Trophoblast cell (in vitro differentiated cells and primary cell): ENCODE data around the gene ZNF444.
"Not testable (repeated sequence)": the region's sequence is repeated elsewhere in the genome, so short reads cannot be mapped to it uniquely, and the experiment has no call there.

Experiments used
- DNase-seq, 2 donors: peaks; one replicate each; pipeline ENCODE4 v3.0.0-alpha.2; 2016
- H2AFZ ChIP-seq: 2 replicates; pipeline ENCODE4 v1.6.1; 2013; ENCODE audit warnings: low read length, moderate library complexity, mild to moderate bottlenecking; ENCODE audit not compliant: insufficient read depth, poor library complexity
- H2AK5ac ChIP-seq: 2 replicates; pipeline ENCODE4 v1.6.1; 2013; ENCODE audit warnings: mild to moderate bottlenecking, low read length
- H2BK120ac ChIP-seq: 2 replicates; pipeline ENCODE4 v1.6.1; 2013; ENCODE audit warnings: low read length, mild to moderate bottlenecking, moderate library complexity; ENCODE audit not compliant: insufficient read depth, poor library complexity
- H2BK12ac ChIP-seq: 2 replicates; pipeline ENCODE4 v1.6.1; 2013; ENCODE audit warnings: mild to moderate bottlenecking, low read length, moderate library complexity
- H2BK5ac ChIP-seq: 2 replicates; pipeline ENCODE4 v1.6.1; 2013; ENCODE audit warnings: low read length, low read depth, moderate library complexity, mild to moderate bottlenecking; ENCODE audit not compliant: poor library complexity
- H3K14ac ChIP-seq: 2 replicates; pipeline ENCODE4 v1.6.1; 2013; ENCODE audit warnings: mild to moderate bottlenecking, low read length
- H3K18ac ChIP-seq: 2 replicates; pipeline ENCODE4 v1.6.1; 2013; ENCODE audit warnings: mild to moderate bottlenecking, low read length
- H3K23ac ChIP-seq: 2 replicates; pipeline ENCODE4 v1.6.1; 2013; ENCODE audit warnings: low read length
- H3K27ac ChIP-seq: 2 replicates; pipeline ENCODE4 v1.5.1; 2013; ENCODE audit warnings: low read depth, mild to moderate bottlenecking, inconsistent platforms, low read length, moderate library complexity
- H3K27me3 ChIP-seq: 2 replicates; pipeline ENCODE4 v1.6.1; 2013; ENCODE audit warnings: inconsistent platforms, mild to moderate bottlenecking, low read length, moderate library complexity; ENCODE audit not compliant: insufficient read depth
- H3K36me3 ChIP-seq, 2 experiments: 1 replicate in 1 of 2; 2 replicates in 1 of 2; pipeline ENCODE4 v1.6.1; 2013; ENCODE audit warnings: low read length in 2 of 2, mild to moderate bottlenecking in 2 of 2, moderate library complexity in 1 of 2; ENCODE audit not compliant: insufficient read depth in 2 of 2, control insufficient read depth in 1 of 2
- H3K4ac ChIP-seq: 2 replicates; pipeline ENCODE4 v1.6.1; 2013; ENCODE audit warnings: low read depth, mild to moderate bottlenecking, low read length, moderate library complexity
- H3K4me1 ChIP-seq, 2 experiments: 1 replicate in 1 of 2; 2 replicates in 1 of 2; pipeline ENCODE4 v1.6.1; 2013; ENCODE audit warnings: low read length in 2 of 2, mild to moderate bottlenecking in 2 of 2, moderate library complexity in 1 of 2; ENCODE audit not compliant: insufficient read depth in 2 of 2, control insufficient read depth in 1 of 2
- H3K4me2 ChIP-seq: 2 replicates; pipeline ENCODE4 v1.6.1; 2013; ENCODE audit warnings: inconsistent platforms, mild to moderate bottlenecking, low read length, moderate library complexity
- H3K4me3 ChIP-seq: 2 replicates; pipeline ENCODE4 v1.5.1; 2013; ENCODE audit warnings: mild to moderate bottlenecking, low read depth, low read length, inconsistent platforms
- H3K79me1 ChIP-seq: one replicate; pipeline ENCODE4 v1.6.1; 2013; ENCODE audit warnings: low read length
- H3K79me2 ChIP-seq: 2 replicates; pipeline ENCODE4 v1.6.1; 2013; ENCODE audit warnings: low read length, mild to moderate bottlenecking; ENCODE audit not compliant: control insufficient read depth, insufficient read depth, poor library complexity
- H3K9ac ChIP-seq: 2 replicates; pipeline ENCODE4 v1.6.1; 2013; ENCODE audit warnings: mild to moderate bottlenecking, low read length
- H3K9me3 ChIP-seq: 2 replicates; pipeline ENCODE4 v1.6.1; 2013; ENCODE audit warnings: low read depth, mild to moderate bottlenecking, control low read depth, inconsistent platforms, low read length; ENCODE audit not compliant: insufficient read depth
- H4K12ac ChIP-seq: 2 replicates; pipeline ENCODE4 v1.6.1; 2013; ENCODE audit warnings: low read depth, mild to moderate bottlenecking, low read length, moderate library complexity
- H4K8ac ChIP-seq: 2 replicates; pipeline ENCODE4 v1.6.1; 2013; ENCODE audit warnings: low read depth, mild to moderate bottlenecking, low read length, moderate library complexity
- H4K91ac ChIP-seq: one replicate; pipeline ENCODE4 v1.6.1; 2013; ENCODE audit warnings: low read depth, mild to moderate bottlenecking, low read length, moderate library complexity
- WGBS: extraction: QIAGEN DNeasy Blood & Tissue Kit; methylation state at CpG from one replicate; pipeline ENCODE4 v1.1.7; 2013; ENCODE audit warnings: missing lambda C conversion rate; ENCODE audit not compliant: insufficient read length, insufficient coverage; ENCODE audit errors: extremely low coverage; 5-methylcytosine and 5-hydroxymethylcytosine counted together

ZNF444 gene

GRCh38 chr19:56176310-56176709 lies 35.2 kb downstream of the ZNF444 start:
- no CpG with 5 or more reads among the region's 11 CpGs for whole genome bisulfite sequencing
- H3K79me2 ChIP-seq, H3K18ac ChIP-seq, H3K9me3 ChIP-seq, H3K23ac ChIP-seq, H2AK5ac ChIP-seq, H3K36me3 ChIP-seq, H2BK120ac ChIP-seq, H3K79me1 ChIP-seq, H2BK12ac ChIP-seq, H4K12ac ChIP-seq, H3K14ac ChIP-seq, H3K9ac ChIP-seq, H3K4me3 ChIP-seq, DNase-seq, H4K8ac ChIP-seq, H4K91ac ChIP-seq, H2BK5ac ChIP-seq, H3K4ac ChIP-seq, H3K4me1 ChIP-seq, H3K27me3 ChIP-seq, H3K27ac ChIP-seq, H2AFZ ChIP-seq, H3K4me2 ChIP-seq: not testable (repeated sequence)

- Histone ChIP-seq H2AK5ac (no peak overlapping the region), H2BK120ac (no peak overlapping the region), H3K4me2 (no peak overlapping the region), H3K4ac (no peak overlapping the region), H2AFZ (no peak overlapping the region), H3K14ac (no peak overlapping the region), H2BK12ac (no peak overlapping the region), H3K79me2 (no peaks in the 10 kb centered on the region), H3K9me3 (no peaks in the 10 kb centered on the region), H3K9ac (no peak overlapping the region), H3K18ac (no peak overlapping the region), H3K4me3 (no peak overlapping the region), H4K8ac (no peak overlapping the region), H3K27me3 (no peaks in the 10 kb centered on the region), H3K23ac (no peak overlapping the region), H4K91ac (no peak overlapping the region), H3K4me1 (no peaks in the 10 kb centered on the region), H3K36me3 (no peaks in the 10 kb centered on the region), H3K27ac (no peak overlapping the region), H3K79me1 (no peaks in the 10 kb centered on the region), H2BK5ac (no peak overlapping the region), H4K12ac (no peak overlapping the region)
- WGBS = no CpG with 5 or more reads among the region's 18 CpGs
- DNase-seq = no peak
These were observed 35.8 kb downstream of the ZNF444 start for GRCh38 chr19:56176881-56177280.

DNA sequence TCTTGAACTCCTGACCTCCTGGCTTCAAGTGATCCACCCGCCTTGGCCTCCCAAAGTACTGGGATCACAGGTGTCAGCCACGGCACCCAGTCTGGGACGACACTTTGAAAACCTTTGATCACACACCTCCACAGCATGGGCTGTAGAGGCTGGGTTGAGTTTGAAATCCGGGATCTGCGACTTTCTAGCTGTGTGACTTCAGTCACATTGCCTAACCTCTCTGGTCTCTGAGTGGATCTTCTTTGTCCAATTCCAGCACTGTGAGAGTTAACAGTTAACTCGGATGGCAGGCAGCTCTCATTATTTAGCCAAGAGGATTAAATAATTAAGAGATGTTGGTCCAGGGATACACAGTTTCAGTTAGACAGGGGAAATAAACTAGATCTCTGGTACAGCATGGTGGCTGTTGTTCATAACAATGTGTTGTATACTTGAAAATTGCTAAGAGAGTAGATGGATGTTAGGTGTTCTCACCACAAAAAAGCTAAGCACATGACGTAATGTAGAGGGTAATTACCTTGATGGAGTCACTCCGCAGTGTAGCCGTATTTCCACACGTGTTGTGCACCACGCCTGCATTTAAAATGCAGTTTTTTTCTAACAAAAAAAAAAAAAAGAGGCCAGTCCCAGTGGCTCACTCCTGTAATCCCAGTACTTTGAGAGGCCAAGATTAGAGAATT lies 36.6 kb downstream of the ZNF444 start:
- Histone ChIP-seq H4K91ac (no peak overlapping the region), H4K12ac (no peak overlapping the region), H2BK5ac (no peak overlapping the region), H3K79me1 (no peaks in the 10 kb centered on the region), H3K27ac (no peak overlapping the region), H2BK12ac (no peak overlapping the region), H3K27me3 (no peaks in the 10 kb centered on the region), H3K4me2 (no peak overlapping the region), H3K79me2 (no peaks in the 10 kb centered on the region), H2AFZ (no peak overlapping the region), H3K4me1 (no peaks in the 10 kb centered on the region), H2AK5ac (no peak overlapping the region), H3K4me3 (no peak overlapping the region), H3K14ac (no peak overlapping the region), H2BK120ac (no peak overlapping the region), H3K9ac (no peak overlapping the region), H4K8ac (no peak overlapping the region), H3K4ac (no peak overlapping the region), H3K23ac (no peak overlapping the region), H3K9me3 (no peaks in the 10 kb centered on the region), H3K18ac (no peak overlapping the region), H3K36me3 (no peaks in the 10 kb centered on the region)
- DNase-seq = no peak
- no CpG with 5 or more reads among the region's 11 CpGs for WGBS

DNA sequence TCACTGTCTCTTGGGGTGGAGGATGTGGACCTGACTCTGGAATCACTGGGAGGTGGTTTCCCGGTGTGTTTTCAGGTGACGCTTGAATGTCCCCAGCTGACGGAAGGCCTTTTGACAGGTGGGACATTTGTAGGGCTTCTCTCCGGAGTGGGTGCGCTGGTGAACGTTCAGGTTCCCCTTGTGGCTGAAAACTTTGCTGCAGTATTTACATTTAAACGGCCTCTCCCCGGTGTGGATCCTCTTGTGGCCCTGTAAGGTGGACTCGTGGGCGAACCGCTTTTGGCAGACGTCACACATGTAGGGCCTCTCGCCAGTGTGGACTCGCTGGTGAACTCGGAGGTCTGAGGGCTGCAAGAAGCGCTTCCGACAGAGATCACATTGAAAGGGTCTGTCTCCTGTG lies 48.7 kb downstream of the ZNF444 start:
- no peak for DNase-seq
- H3K4ac ChIP-seq = no peak overlapping the region
- no peak overlapping the region for H3K4me3 ChIP-seq
- H3K14ac ChIP-seq = no peak overlapping the region
- H4K8ac ChIP-seq = no peak overlapping the region
- H3K9ac ChIP-seq = no peak overlapping the region
- H3K23ac ChIP-seq = no peak overlapping the region
- H2BK12ac ChIP-seq = no peak overlapping the region
- H4K12ac ChIP-seq = no peak overlapping the region
- no peaks in the 10 kb centered on the region for H3K4me1 ChIP-seq
- H3K79me2 ChIP-seq = no peaks in the 10 kb centered on the region
- no CpG with 5 or more reads among the region's 17 CpGs for WGBS
- no peaks in the 10 kb centered on the region for H3K36me3 ChIP-seq
- H2AFZ ChIP-seq = no peak overlapping the region
- no peak overlapping the region for H3K18ac ChIP-seq
- no peak overlapping the region for H4K91ac ChIP-seq
- H3K4me2 ChIP-seq = no peak overlapping the region
- no peaks in the 10 kb centered on the region for H3K27me3 ChIP-seq
- H3K27ac ChIP-seq = no peak overlapping the region
- no peak overlapping the region for H2AK5ac ChIP-seq
- H2BK120ac ChIP-seq = no peak overlapping the region
- H3K79me1 ChIP-seq = no peaks in the 10 kb centered on the region
- no peak overlapping the region for H2BK5ac ChIP-seq
- no peaks in the 10 kb centered on the region for H3K9me3 ChIP-seq
